HCT116 (cell line): Measurements from ENCODE around the gene RBMS1.

Source experiments
- EGR1 ChIP-seq: IDR thresholded peaks from 2 replicates; pipeline ENCODE4 v1.6.1; 2012; ENCODE audit warnings: low read depth
- POLR2AphosphoS5 ChIP-seq: IDR thresholded peaks from 2 replicates; pipeline ENCODE4 v1.6.1; 2011; ENCODE audit warnings: mild to moderate bottlenecking, low read depth, low read length, moderate library complexity
- YY1 ChIP-seq: IDR thresholded peaks from 2 replicates; pipeline ENCODE4 v1.6.1; 2011; ENCODE audit warnings: low read length, low read depth, moderate library complexity, mild to moderate bottlenecking; ENCODE audit not compliant: insufficient replicate concordance; ENCODE audit errors: extremely low read depth
- TF ChIP-seq, protein P1 (sequence below), 3 experiments: fragments of 200-600 bp in 1 of 3; sonication (generic) in 1 of 3; IDR thresholded peaks in 2 of 3; conservative IDR thresholded peaks in 1 of 3; 2 replicates each; pipeline ENCODE4 v1.5.1; 2012 to 2017; ENCODE audit warnings: low read depth in 2 of 3, low read length in 2 of 3, antibody characterized with exemption in 1 of 3, borderline replicate concordance in 1 of 3, control low read depth in 1 of 3, mild to moderate bottlenecking in 1 of 3, mixed read lengths in 1 of 3, mixed run types in 1 of 3, moderate library complexity in 1 of 3; ENCODE audit not compliant: insufficient read depth in 1 of 3

DNA sequence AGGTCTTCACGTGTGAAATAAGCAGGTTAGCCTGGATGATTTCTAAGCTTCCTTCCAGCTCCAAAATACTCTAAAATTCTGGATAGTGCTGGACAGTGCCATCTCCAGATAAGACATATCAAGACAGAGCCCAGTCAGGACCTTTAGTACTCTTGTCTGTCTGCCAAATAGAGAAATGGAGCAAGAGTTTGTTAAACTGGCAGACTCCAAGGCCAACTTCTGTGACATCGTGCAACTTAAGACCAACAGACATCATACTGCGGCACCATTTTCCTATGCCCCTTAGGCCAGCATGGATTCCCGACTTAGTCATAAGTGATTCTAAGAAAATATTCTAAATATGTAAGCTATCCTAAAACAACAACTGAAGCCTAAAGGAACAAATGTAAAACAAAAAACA, 118.6 kb downstream of the RBMS1 start:
- TF ChIP-seq POLR2AphosphoS5 = no peak
- TF ChIP-seq, protein P1, sequence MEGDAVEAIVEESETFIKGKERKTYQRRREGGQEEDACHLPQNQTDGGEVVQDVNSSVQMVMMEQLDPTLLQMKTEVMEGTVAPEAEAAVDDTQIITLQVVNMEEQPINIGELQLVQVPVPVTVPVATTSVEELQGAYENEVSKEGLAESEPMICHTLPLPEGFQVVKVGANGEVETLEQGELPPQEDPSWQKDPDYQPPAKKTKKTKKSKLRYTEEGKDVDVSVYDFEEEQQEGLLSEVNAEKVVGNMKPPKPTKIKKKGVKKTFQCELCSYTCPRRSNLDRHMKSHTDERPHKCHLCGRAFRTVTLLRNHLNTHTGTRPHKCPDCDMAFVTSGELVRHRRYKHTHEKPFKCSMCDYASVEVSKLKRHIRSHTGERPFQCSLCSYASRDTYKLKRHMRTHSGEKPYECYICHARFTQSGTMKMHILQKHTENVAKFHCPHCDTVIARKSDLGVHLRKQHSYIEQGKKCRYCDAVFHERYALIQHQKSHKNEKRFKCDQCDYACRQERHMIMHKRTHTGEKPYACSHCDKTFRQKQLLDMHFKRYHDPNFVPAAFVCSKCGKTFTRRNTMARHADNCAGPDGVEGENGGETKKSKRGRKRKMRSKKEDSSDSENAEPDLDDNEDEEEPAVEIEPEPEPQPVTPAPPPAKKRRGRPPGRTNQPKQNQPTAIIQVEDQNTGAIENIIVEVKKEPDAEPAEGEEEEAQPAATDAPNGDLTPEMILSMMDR (IDR thresholded peaks at IDR 0.05 in 2 of 3, conservative IDR thresholded peaks at IDR 0.05 in 1 of 3; ENCODE audit: borderline replicate concordance in 1 of 3, insufficient read depth in 1 of 3, low read depth in 2 of 3, low read length in 2 of 3) = no peak
- no peak for TF ChIP-seq EGR1
- TF ChIP-seq YY1 = no peak
